GM21528 (cell line): Measurements from ENCODE around the gene CRIP1.

ENCODE experiments used
- ATAC-seq: cut with Tn5 transposase; IDR thresholded peaks from one replicate; pipeline ENCODE4 v1.9.1; 2021; ENCODE audit warnings: mild to moderate bottlenecking, moderate library complexity; ENCODE audit not compliant: unreplicated experiment, low FRiP score

The CRIP1 gene

DNA sequence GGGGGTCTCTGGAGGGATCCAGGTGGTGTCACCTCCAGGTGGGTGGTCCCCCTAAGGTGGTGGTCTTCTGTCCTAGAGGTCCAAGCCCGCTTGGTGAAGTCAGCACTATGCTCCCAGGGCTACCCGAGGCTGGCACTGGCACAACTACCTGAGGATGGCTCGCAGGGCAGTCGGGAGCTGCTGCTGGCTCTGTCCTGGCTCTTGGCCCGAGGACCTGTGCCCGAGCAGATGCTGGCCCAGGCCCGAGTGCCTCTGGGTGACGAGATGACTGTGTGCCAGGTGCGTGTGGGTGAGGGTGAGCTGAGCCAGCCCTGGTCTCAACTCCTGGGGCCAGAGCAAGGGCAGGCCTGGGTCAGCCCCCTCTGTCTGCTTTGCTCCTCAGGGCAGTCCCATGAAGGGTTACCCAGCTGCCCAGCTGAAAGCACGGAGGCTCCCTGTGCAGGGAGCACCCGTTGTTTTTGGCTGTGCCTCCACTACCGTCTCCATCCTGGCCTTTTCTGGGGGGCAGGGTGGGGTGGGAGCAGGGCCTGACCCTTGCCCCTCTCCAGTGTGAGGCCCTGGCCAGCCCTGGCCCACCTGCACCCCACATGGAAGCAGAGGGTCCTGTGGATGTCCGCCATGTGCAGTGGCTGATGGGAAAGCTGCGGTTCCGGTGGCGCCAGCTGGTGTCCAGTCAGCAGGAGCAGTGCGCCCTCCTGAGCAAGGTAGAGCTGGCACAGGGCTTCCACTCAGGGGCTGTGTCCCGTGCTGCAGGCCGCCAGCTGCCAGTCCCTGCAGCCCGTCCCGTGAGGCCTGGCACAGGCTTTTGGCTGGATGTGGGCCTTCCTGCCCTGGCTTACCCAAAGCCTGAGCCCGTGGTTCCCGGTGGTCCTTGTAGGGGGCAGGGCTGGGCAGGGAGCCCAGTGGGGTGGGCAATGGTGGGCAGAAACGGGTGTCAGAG is 5.6 kb downstream of the CRIP1 start:
- no peak for ATAC-seq

DNA sequence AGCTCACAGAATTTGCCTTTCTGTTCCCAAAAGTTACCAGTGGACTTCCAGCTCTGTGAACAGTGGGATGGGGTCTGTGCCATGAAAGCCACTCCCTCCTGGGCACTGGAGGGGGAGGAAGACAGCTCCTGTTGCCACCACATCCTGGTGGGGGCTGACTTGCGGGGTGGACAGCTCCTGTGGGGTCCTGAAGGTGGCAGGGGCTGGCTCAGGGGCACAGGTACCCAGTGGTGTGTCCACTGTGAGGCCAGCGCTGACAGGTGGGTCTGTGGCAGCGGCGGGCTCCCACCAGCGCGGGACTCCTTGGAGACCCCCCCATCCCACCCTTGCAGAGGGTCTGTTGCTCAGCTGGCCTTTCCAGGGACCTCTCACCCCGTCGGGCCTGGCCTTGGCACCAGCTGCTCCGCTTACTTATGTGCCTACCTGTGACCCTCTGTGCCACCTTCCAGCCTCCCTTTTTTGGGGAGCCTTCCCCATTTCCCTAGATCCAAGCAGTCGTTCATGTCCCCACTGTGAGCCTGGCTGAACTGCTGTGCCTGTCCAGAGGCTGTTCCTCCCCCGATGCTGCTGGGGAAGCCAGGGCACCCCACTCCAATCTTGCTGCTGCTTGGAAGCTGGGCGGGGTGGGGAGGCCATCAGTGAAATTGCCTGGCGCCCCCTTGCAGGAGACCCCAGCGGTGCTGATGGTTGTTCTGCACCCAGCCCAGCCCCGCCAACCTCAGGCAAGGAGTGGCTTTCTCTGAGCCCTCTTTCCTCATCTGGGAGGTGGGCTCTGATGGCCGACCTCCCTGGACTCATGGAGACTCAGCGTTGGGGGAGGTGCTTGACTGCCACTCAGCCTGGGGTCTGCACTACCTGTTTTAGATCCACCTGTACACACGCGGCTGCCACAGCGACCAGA is 6.5 kb downstream of the CRIP1 start:
- no peak for ATAC-seq

DNA sequence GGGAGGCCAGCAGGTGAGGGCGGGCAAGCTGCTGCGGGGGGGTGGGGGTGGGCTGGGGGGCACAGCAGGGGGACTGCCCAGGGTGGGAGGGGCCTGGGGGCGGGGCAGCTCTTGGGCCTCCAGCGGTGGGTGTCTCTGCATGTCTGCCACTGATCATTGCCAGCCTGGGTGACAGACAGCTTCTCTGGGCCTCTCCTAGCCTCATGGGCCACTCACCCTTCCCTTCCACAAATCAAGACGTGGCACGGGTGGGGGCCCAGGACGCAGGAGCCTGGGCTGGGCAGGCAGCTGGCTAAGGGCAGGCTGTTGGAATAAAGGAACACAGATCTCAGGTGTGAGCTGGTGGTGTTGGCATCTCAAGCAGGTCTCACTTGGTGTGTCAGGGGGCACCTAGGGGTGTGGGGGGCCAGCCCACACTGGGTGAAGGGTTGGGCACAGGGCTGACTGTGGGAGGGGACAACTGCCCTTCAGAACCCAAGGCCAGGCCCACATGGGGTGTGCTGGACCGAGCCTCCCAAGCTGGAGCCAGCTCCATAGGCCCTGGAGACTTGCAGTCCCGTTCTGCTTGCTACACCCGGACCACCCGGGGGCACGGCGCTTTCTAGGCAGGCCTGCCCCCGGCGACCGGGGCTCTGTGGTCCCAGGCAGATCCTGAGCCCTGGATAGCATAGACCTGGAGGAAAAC is 7.4 kb downstream of the CRIP1 start:
- ATAC-seq = no peak

DNA sequence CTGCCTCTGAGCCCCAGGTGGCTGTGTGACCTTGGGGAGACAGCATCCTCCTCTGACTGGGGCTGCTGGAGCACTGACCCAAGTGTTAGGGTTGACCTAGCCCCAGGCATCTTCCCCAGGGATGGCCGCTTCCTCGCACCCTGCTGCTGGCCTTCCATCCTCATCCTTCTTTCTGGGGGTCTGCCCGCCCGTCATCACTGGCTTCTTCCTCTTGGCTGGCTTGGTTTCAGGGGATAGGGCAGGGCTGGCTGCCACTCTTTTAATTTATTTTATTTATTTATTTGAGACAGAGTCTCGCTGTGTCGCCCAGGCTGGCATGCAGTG is 7.9 kb downstream of the CRIP1 start:
- ATAC-seq = no peak

DNA sequence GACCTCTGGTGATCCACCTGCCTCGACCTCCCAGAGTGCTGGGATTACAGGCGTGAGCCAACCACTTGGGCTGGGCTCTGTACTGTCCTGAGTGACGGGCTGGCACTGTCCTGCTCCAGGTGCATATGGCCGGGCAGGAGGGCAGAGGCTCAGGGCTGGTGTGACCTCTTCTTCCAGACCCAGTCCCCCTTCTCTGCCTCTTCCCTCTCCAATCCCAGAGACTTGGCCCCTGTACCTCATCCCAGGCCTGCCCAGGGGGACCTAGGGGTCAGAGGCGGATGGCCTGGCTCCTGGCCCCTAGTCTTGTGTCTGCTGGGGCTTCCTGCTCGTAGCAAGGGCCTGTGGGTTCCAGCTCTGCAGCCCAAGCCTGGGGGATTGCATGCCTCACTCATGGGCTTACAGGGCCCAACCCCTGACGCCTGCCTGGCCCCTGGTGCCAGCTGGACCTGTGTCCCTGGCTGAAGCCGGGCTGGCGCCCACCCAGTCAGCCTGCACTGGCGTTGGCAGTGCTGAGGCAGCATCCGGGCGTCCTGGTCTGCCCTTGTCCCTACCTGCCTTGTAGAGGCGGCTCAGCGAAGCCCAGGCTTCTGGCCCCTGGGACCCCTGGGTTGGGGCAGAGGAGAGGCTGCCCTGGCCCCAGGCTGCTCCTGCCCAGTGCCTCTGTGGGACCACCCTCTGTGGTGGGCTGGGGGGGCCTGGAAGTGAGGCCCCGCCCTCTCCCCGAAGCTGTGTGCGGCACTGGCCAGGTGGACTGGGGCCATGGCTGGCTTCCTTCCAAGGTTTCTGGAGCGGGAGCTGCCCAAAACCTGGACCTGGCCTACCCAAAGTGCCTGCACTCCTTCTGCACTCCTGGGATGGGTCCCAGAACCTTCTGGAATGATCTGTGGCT is 8.7 kb downstream of the CRIP1 start:
- no peak for ATAC-seq

DNA sequence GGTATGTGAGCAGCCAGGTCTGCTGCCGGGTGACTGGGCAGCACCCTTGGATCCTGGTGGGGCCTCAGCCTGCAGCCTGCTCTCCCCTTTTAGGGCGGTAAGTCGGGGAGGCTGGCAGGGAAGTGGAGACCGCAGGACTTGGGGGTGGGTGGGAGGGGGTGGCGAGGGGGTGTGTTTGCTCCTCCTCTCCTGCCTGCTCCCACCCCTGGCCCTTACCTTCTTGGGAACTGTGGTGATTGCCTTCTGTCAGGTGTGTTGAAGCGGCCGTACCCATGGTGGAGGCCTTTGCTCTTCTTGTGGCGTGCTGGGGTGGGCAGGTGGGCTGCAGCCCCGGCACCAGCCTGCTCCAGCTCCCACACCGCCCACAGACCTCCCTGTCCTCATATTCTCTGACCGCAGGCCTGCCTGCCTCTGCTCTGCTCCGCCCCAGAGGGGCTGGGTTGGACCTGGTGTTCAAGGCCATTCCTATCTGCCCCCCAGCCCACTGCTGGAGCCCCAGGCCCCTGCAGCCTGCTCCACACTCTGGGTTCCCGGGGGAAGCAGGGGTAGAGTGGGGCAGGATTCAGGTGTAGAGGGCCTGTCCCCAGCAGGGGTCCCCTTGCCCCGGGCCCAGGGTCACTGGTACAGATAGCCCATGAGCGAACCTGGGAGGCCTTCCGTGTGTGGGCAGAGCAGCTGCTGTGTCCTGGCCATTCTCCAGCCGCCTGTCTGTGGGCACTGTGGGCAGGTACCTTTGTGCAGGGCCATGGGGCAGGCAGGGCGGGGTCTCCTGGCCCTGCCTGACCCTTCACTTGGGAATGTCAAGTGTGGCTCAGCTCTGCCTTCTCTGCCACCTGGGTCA is 9.5 kb downstream of the CRIP1 start:
- no peak for ATAC-seq

DNA sequence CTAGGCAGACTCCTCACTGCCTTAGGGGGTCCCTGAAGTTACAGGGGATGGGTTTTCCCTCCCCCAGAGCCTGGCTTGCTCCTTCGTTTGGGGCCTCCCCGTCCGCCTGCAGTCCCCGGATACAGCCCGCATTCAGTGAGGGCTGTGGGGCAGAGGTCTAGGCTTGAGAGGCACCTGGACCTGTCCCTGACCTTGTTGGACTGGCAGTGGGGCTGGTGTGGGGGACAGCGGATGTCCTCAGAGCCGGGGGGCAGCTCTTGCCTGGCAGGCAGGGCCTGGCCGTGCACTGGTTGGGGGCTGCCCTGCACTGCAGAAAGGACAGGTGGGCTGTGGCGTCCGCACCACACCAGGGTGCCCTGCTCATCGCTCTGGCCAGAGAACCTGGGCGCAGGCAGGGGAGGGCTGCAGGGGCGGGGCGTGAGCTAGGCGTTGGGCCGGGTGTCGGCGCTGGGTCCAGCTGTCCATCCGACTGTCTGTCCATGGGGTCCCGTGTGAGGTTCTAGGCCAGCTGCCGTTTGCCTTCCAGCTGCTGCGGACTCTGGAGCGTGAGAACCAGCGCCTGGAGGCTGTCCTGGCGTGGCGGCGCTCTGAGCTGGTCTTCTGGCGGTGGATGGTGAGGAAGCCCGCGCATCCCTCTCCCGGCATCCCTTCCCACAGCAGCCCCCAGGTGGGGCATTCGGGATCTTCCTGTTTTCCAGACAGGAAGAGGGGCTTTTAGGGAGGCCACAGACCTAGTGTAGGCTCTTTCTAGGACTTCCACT is 10.3 kb downstream of the CRIP1 start:
- no peak for ATAC-seq

DNA sequence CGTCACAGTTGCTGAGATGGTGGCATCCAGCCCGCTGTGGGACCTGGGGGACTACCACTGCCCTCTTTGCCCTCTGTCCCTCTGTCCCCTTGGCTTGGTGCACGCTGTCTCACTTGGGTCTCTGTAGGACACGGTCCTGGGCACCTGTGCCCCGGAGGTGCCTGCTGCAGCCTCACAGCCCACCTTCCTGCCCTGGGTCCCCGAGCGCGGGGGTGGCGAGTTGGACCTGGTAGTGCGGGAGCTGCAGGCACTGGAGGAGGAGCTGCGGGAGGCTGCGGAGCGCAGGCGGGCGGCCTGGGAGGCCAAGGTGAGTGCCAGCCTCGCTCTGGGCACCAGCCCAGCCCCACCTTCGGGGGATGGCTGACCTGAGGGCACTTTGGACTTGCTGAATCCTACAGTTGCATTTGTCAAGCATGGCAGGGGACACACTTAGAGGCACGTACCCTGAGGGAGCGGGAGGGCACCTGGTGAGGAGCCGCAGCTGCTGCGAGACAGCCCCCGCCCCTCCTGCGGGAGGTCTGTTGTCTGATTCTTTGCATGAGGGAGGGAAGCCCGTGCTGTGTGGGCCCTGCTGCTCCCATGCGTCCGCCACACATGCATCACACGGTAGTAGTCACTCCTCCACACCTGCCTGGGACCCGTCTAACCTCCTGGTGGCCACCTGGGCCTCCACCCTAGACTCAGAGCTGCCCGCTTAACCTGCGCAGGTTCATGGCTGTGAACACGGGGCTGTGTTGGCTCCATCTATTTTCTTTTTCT is 11.2 kb downstream of the CRIP1 start:
- no peak for ATAC-seq

DNA sequence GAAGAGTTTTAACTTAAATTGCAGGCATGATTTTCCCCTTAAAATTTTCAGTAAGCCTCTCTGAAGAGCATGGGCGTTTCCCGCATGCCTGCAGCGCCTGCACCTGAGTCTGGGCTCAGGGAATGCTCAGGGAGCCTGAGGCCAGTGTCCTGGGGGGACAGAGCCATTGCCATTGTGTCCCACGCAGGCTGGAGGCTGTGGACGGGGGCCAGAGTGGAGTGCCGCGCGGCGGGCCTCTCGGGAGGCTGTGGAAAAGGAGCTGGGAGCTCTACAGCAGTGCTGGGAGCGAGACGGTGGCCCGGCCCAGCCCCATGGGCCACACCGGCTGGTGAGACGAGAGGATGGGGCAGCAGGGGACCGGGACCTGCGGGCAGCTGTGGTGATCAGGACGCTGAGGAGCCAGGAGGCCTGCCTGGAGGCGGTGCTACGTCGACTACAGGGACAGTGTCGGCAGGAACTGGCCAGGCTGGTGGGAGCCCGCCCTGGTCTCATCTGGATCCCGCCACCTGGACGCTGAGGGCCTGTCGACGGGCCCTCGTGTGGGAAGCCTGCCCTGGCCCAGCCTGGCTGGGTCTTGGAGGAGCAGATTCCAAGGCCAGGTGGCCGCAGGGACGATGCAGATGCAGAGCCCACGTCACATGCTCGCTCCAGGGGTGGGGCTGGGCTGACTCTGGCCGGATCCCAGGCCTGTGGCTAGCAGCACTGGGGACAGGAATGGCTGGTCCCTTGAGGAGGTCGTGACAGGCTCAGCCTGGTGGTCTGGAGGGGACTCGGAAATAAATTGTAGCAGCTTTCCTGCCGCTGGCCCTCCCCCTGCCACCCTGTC is 12.0 kb downstream of the CRIP1 start:
- ATAC-seq = no peak

DNA sequence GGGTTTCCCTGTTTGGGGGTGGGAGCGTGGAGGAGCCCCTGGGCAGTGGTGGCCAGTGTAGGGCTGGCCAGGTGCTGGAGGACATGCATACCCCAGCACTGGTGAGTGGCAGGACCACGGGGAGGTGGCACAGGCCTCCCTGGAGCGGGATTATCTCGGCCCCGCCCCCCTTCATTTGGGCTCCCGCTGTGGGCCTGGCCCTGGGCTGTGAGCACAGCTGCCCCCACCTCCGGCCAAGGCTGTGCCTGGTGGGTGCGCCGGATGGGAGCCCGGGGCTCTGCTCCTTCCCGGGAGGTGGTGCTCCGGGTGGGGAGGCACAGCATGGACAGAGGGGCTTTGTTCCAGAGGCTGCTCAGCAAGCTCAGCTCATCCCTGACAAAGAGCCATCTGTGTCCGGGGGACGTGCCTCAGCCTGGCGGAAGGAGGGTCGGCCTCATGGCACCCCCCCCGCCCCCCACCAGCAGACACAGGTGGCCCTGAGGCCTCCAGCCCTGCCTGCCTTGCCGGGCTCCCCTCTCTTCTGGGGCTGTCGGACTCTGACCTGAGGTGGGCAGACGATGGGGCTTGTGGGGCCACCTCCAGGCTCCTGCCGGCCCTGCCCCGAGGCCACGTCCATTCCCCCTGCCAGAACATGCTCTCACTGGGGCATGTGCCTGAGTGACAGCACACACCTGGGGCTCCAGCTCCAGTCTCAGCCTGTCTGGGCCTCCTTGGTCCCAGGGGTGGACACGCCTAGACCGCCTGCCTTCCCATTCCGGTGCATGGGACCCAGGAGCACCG is 12.8 kb downstream of the CRIP1 start:
- ATAC-seq = no peak

DNA sequence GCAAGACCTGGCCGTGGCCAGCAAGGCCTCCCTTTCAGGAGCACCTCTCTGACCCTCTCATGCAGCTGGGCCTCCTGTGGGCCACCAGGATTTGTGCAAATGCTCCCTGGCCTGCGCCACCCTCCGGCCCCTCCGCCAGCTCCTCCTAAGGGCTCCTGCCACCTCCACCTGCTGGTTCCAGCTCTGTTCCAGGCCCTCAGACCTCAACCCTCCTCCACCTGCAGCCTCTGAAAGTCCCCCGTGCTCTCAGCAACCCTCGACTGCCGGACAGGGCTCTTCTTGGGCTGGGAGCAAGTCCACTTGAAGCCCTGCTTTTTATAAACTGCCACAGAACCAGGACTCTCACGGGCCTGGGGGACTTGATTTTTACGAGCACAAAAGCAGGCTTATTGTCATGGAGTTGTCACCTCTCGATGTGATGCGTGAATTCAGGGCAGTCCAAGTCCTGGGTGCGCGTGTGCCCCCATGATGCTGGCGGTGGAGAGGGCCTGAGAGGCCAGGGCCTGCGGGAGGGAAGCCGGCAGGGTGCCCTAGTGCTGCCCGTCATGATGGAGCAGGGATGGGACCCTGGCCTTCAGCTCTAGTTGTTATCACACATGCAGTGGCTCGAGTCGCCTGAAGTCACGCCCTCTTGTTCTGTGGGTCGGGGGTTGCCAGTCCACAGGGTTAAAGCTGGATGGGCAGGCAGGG is 13.5 kb downstream of the CRIP1 start:
- ATAC-seq = no peak

DNA sequence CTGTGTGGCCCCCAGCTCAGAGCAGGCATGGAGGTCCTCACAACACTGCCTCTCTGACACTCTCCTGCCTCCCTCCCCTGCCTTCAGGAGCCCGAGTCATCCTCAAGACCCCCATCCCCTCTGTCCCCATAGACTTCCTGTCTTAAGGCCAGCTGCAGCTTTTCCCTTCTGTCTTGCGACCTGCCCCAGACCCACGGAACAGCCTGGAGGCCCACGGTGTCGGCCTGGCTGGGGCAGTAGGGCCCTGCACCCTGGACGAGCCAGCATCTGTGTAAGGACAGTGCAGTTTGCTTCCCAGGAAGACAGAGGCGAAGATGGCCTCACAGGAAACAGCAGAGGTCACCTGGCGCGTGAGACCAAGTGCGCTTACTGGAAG is 14.0 kb downstream of the CRIP1 start:
- no peak for ATAC-seq

DNA sequence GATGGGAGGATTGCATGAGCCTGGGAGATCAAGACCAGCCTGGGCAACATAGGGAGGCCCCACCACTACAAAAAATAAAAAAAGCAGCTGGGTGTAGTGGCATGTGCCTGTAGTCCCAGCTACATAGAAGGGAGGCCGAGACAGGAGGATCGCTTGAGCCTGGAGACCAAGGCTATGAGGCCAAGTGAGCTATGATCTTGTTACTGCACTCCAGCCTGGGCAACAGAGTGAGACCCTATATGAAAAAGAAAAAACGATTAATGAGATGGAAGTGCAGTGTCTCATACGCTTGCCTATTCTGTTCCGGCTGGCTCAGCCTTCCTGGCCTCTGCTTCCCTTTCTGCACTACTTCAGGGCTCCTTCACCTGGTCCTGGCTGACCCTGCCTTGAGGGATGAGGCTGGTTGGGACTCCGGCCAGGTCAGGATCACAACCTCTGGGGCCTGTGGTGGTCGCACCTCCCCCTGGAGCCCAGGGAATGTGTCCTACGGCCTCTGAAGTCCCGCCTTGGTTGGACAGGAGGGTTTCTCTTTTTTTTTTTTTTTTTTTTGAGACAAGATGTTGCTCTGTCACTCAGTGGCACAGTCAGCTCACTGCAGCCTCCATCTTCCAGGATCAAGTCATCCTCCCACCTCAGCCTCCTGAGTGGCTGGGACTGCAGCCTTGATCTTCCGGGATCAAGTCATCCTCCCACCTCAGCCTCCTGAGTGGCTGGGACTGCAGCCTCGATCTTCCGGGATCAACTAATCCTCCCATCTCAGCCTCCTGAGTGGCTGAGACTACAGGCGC is 15.0 kb downstream of the CRIP1 start:
- no peak for ATAC-seq

DNA sequence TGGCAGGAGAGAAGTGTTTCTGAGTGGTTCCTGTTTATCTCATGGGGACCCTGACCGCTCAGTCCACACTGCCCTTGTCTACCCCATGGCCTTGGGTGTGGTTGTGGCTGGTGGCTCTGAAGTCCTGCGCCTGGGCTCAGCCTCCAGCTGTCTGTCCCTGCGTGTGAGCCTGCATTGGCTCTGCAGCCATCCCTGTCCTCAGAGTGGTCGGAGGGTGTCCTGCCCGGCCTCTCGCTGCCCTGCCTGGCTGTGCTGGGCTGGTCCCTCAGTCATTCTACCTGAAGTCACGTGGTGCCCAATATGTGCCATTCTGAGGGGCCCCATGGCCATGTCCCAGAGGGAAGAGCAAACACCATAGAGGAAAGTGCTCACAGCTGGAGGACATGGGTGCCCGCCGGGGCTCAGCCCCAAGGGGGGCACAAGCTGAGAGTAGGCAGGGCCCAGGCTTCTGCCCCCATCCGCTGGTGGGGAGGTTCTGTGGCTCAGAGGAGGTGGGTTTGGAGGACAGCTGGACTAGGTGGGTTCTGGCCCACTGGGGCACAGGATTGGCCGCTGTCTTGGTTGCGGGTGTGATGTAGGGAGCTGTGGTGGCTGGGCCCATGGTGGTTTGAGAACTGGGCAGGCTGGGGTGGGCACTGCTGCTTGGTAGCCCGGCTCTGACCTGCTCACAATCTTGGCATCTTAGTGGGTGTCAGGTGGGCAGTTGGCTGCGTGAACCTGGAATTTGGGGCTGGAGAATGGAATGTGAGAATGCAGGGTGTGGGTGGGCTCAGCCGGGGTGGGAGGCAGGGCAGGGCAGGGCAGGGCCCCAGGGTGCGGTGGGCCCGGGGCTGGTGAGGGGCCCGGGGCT is 16.0 kb downstream of the CRIP1 start:
- no peak for ATAC-seq
